IMR-90 (cell line): ENCODE results near the gene USP5. TPM values are rescaled to one million over a fixed set of nuclear protein-coding genes. Genes with fewer than 3 reads are reported as not detected.
"Not testable (repeated sequence)": the region's sequence is repeated elsewhere in the genome, so short reads cannot be mapped to it uniquely, and the experiment has no call there.

Experiments
- ATAC-seq: fragments of 200-7000 bp; cut with Tn5 transposase; 2 replicates; pipeline ENCODE4 v1.9.1; 2020; ENCODE audit warnings: low read depth, mild to moderate bottlenecking, moderate library complexity
- BruUV-seq: library from RNA; stranded (reverse); fragments of 400-500 nt; replicated peaks from 2 replicates; lab custom pipeline; 2021; lab: Mats Ljungman, UMichigan
- CTCF ChIA-PET: fragments of 300-600 bp; formaldehyde crosslinking; extraction: SDS; loops from one replicate; lab custom pipeline; 2021; ENCODE audit warnings: antibody characterized with exemption; lab: Yijun Ruan, JAX
- POLR2A ChIA-PET: fragments of 300-600 bp; sonication (Branson Sonifier 250); formaldehyde crosslinking; loops from one replicate; lab custom pipeline; 2022; ENCODE audit warnings: antibody characterized with exemption; ENCODE audit not compliant: unreplicated experiment; lab: Charles Lee
- DNase-seq: peaks from one replicate; pipeline ENCODE4 v3.0.0; 2013
- H2AFZ ChIP-seq: replicated peaks from 2 replicates; pipeline ENCODE3; 2013; ENCODE audit warnings: low read length, mild to moderate bottlenecking; ENCODE audit not compliant: poor library complexity
- H2AK5ac ChIP-seq: 2 replicates; pipeline ENCODE4 v1.6.1; 2013; ENCODE audit warnings: low read depth, low read length, inconsistent platforms
- H2AK9ac ChIP-seq: replicated peaks from 2 replicates; pipeline ENCODE3; 2013; ENCODE audit warnings: mild to moderate bottlenecking, low read depth, low read length, moderate library complexity; ENCODE audit not compliant: poor library complexity
- H2BK120ac ChIP-seq: 2 replicates; pipeline ENCODE4 v1.6.1; 2013; ENCODE audit warnings: low read depth, low read length, inconsistent platforms
- H2BK15ac ChIP-seq: 3 replicates; pipeline ENCODE4 v1.6.1; 2013; ENCODE audit warnings: low read depth, low read length, inconsistent platforms
- H2BK20ac ChIP-seq: 2 replicates; pipeline ENCODE4 v1.6.1; 2013; ENCODE audit warnings: low read depth, mild to moderate bottlenecking, inconsistent platforms, low read length, moderate library complexity
- H2BK5ac ChIP-seq: 2 replicates; pipeline ENCODE4 v1.6.1; 2013; ENCODE audit warnings: mild to moderate bottlenecking, low read depth, low read length, inconsistent platforms; ENCODE audit not compliant: poor library complexity, severe bottlenecking
- H3K14ac ChIP-seq: replicated peaks from 2 replicates; pipeline ENCODE4 v1.6.1; 2013; ENCODE audit warnings: low read depth, low read length, inconsistent platforms
- H3K18ac ChIP-seq: 2 replicates; pipeline ENCODE4 v1.6.1; 2013; ENCODE audit warnings: low read depth, low read length, control low read depth
- H3K23ac ChIP-seq: 2 replicates; pipeline ENCODE4 v1.6.1; 2013; ENCODE audit warnings: low read depth, low read length, inconsistent platforms
- H3K27ac ChIP-seq: 2 replicates; pipeline ENCODE4 v1.5.1; 2013; ENCODE audit warnings: mild to moderate bottlenecking, control low read depth, low read length; ENCODE audit not compliant: insufficient read depth
- H3K27me3 ChIP-seq: 2 replicates; pipeline ENCODE4 v1.6.1; 2013; ENCODE audit warnings: low read length; ENCODE audit not compliant: control insufficient read depth, insufficient read depth
- H3K36me3 ChIP-seq: 2 replicates; pipeline ENCODE4 v1.6.1; 2013; ENCODE audit warnings: low read length, mixed read lengths; ENCODE audit not compliant: control insufficient read depth, insufficient read depth
- H3K4ac ChIP-seq: 2 replicates; pipeline ENCODE4 v1.6.1; 2013; ENCODE audit warnings: low read depth, low read length, inconsistent platforms
- H3K4me1 ChIP-seq: 2 replicates; pipeline ENCODE4 v1.6.1; 2013; ENCODE audit warnings: low read length, mixed read lengths; ENCODE audit not compliant: control insufficient read depth, insufficient read depth
- H3K4me2 ChIP-seq: 2 replicates; pipeline ENCODE4 v1.6.1; 2013; ENCODE audit warnings: low read depth, mild to moderate bottlenecking, control low read depth, low read length, moderate library complexity
- H3K4me3 ChIP-seq: 2 replicates; pipeline ENCODE4 v1.5.1; 2013; ENCODE audit warnings: low read depth, mild to moderate bottlenecking, control low read depth, low read length, moderate library complexity; ENCODE audit not compliant: insufficient read depth
- H3K56ac ChIP-seq: 2 replicates; pipeline ENCODE4 v1.6.1; 2013; ENCODE audit warnings: low read length, inconsistent platforms; ENCODE audit not compliant: insufficient read depth; ENCODE audit errors: extremely low read depth
- H3K79me1 ChIP-seq, 2 experiments: 2 replicates each; pipeline ENCODE4 v1.6.1; 2013; ENCODE audit warnings: low read length in 2 of 2, inconsistent platforms in 1 of 2, low read depth in 1 of 2
- H3K9ac ChIP-seq: 2 replicates; pipeline ENCODE4 v1.6.1; 2013; ENCODE audit warnings: low read depth, low read length, control low read depth
- H3K9me1 ChIP-seq: 2 replicates; pipeline ENCODE4 v1.6.1; 2013; ENCODE audit warnings: low read length, inconsistent platforms; ENCODE audit not compliant: insufficient read depth
- H3K9me3 ChIP-seq: 2 replicates; pipeline ENCODE4 v1.6.1; 2013; ENCODE audit warnings: low read length; ENCODE audit not compliant: control insufficient read depth, insufficient read depth
- H4K20me1 ChIP-seq: 2 replicates; pipeline ENCODE4 v1.6.1; 2013; ENCODE audit warnings: low read length, inconsistent platforms; ENCODE audit not compliant: insufficient read depth
- H4K5ac ChIP-seq: 2 replicates; pipeline ENCODE4 v1.6.1; 2013; ENCODE audit warnings: mild to moderate bottlenecking, low read depth, low read length, control low read depth
- H4K8ac ChIP-seq, 2 experiments: 2 replicates each; pipeline ENCODE4 v1.6.1; 2013; ENCODE audit warnings: low read depth in 2 of 2, low read length in 2 of 2, control low read depth in 1 of 2, inconsistent platforms in 1 of 2
- H4K91ac ChIP-seq: 2 replicates; pipeline ENCODE4 v1.6.1; 2013; ENCODE audit warnings: low read depth, low read length, inconsistent platforms; ENCODE audit not compliant: insufficient read depth
- whole genome bisulfite sequencing, 2 experiments: methylation state at CpG; one replicate each; pipeline versions ENCODE4 v1.1.5 to v1.1.7; 2013; ENCODE audit warnings: missing lambda C conversion rate in 2 of 2; ENCODE audit not compliant: insufficient read length in 1 of 2; ENCODE audit errors: extremely low coverage in 2 of 2; 5-methylcytosine and 5-hydroxymethylcytosine counted together
- dilution Hi-C: fragments of 300-500 bp; cut with HindIII; formaldehyde crosslinking; loops from one replicate; pipeline ENCODE4 v1.14.3; 2018; ENCODE audit warnings: low sequenced_read_pairs; ENCODE audit not compliant: unreplicated experiment
- in situ Hi-C: fragments of 300-500 bp; cut with MboI; formaldehyde crosslinking; loops from 3 replicates; pipeline ENCODE4 v1.14.3; 2019; ENCODE audit warnings: low sequenced_read_pairs, inconsistent platforms, mixed read lengths
- intact Hi-C: fragments of 100-400 bp; cut with micrococcal nuclease; formaldehyde crosslinking; loops from 2 replicates; pipeline ENCODE4 v1.10.0; 2022
- polyA plus RNA-seq, 3 experiments: library from polyadenylated mRNA; depleted of rRNA; stranded (reverse); fragments of >200 nt; gene quantifications; 2 replicates each; pipeline ENCODE4 v1.2.3, GENCODE V29; 2012; ENCODE audit warnings: low replicate concordance in 1 of 3
- total RNA-seq: library from RNA; depleted of rRNA; stranded (reverse); fragments of >200 nt; gene quantifications from 2 replicates; pipeline ENCODE4 v1.2.3, GENCODE V29; 2012

USP5 gene
- total and polyA plus RNA-seq, 2 of the 4 experiments (the other 2 are of a cell fraction) = 69.7 to 125 TPM

GRCh38 chr12:6889775-6890573 lies 38.0 kb downstream of the USP5 start:
- ATAC-seq, H3K27me3 ChIP-seq, in situ Hi-C loops, CTCF ChIA-PET, BruUV-seq, H3K4me3 ChIP-seq, H3K27ac ChIP-seq, H4K20me1 ChIP-seq, POLR2A ChIA-PET, H3K4me1 ChIP-seq, H3K4me2 ChIP-seq, H2BK20ac ChIP-seq, H2AFZ ChIP-seq, dilution Hi-C loops, H3K36me3 ChIP-seq, H3K18ac ChIP-seq, intact Hi-C loops, H2AK9ac ChIP-seq, H3K9me3 ChIP-seq, DNase-seq, H3K9ac ChIP-seq: not testable (repeated sequence)
- Histone ChIP-seq H2BK15ac (peak overlapping the region; percentile 63; the same call in 2 of the 3 replicates), H3K4ac (peak overlapping the region; percentile 87; the same call in 1 of the 2 replicates), H3K56ac (peak overlapping the region; percentile 84; the same call in 1 of the 2 replicates), H2BK120ac (peak overlapping the region; percentile 75), H2BK5ac (peak overlapping the region; percentile 86), H3K79me1 (peaks cover 5 to 20% of the 10 kb centered on the region in 2 experiments; a peak in 3 of 4 replicates), H4K5ac (peak overlapping the region; percentile 96; the same call in 1 of the 2 replicates), H4K8ac (peak overlapping the region; percentile 85 to 99), H4K91ac (peak overlapping the region; percentile 92), H2AK5ac (peak overlapping the region; percentile 88; the same call in 1 of the 2 replicates), H3K9me1 (0 out of 2 replicates have a peak, but pooled peaks cover 12% of the 10 kb centered on the region), H3K23ac (peak overlapping the region; percentile 76), H3K14ac (peak overlapping the region; percentile 78)
- WGBS, 2 experiments = 85% methylated on average over 5 of the region's 21 CpGs; no CpG with 5 or more reads in 1 of the 2 experiments
